PC-3 (cell line): ENCODE data around the gene NHERF2. TPM values are rescaled to one million over a fixed set of nuclear protein-coding genes. Genes with fewer than 3 reads are reported as not detected.
A peak's percentile ranks its signal among the peaks of the same experiment; 100 is the strongest.

ENCODE experiments used
- ATAC-seq: fragments of 200-7000 bp; cut with Tn5 transposase; 2 replicates; pipeline ENCODE4 v1.9.1; 2020; ENCODE audit warnings: mild to moderate bottlenecking, moderate library complexity
- BruUV-seq: library from RNA; stranded (reverse); fragments of 400-500 nt; replicated peaks from 2 replicates; lab custom pipeline; 2021; lab: Mats Ljungman, UMichigan
- CTCF ChIA-PET: fragments of 300-600 bp; sonication (Branson Sonifier 250); formaldehyde crosslinking; loops from one replicate; lab custom pipeline; 2022; ENCODE audit warnings: antibody characterized with exemption; lab: Charles Lee
- POLR2A ChIA-PET: fragments of 300-600 bp; sonication (Branson Sonifier 250); formaldehyde crosslinking; loops from one replicate; lab custom pipeline; 2022; ENCODE audit warnings: antibody characterized with exemption; ENCODE audit not compliant: unreplicated experiment; lab: Charles Lee
- DNase-seq: peaks from one replicate; pipeline ENCODE4 v3.0.0-alpha.2; 2015
- H2AFZ ChIP-seq: fragments of 300-600 bp; sonication (generic); 2 replicates; pipeline ENCODE4 v1.6.0; 2016; ENCODE audit warnings: antibody characterized with exemption, low read length
- H3F3A ChIP-seq: fragments of 300-600 bp; sonication (generic); one replicate; pipeline ENCODE4 v1.6.0; 2017; ENCODE audit warnings: antibody characterized with exemption, low read length, control low read depth, mild to moderate bottlenecking; ENCODE audit not compliant: unreplicated experiment
- H3K27ac ChIP-seq: fragments of 300-600 bp; sonication (generic); 2 replicates; pipeline ENCODE4 v1.5.1; 2016; ENCODE audit warnings: mild to moderate bottlenecking, low read length
- H3K27me3 ChIP-seq: fragments of 300-600 bp; sonication (generic); 2 replicates; pipeline ENCODE4 v1.6.1; 2016; ENCODE audit warnings: low read length, mixed read lengths
- H3K36me3 ChIP-seq: fragments of 300-600 bp; sonication (generic); 2 replicates; pipeline ENCODE4 v1.6.1; 2016; ENCODE audit warnings: low read depth, mixed run types, low read length, mixed read lengths
- H3K4me1 ChIP-seq: fragments of 300-600 bp; sonication (generic); 2 replicates; pipeline ENCODE4 v1.5.1; 2016; ENCODE audit warnings: low read length; ENCODE audit not compliant: insufficient read depth
- H3K4me2 ChIP-seq: fragments of 300-600 bp; sonication (generic); 2 replicates; pipeline ENCODE4 v1.6.0; 2016; ENCODE audit warnings: low read length
- H3K4me3 ChIP-seq: fragments of 300-600 bp; sonication (generic); 2 replicates; pipeline ENCODE4 v1.5.1; 2016; ENCODE audit warnings: mild to moderate bottlenecking, low read length, mixed read lengths
- H3K79me2 ChIP-seq: fragments of 300-600 bp; sonication (generic); 2 replicates; pipeline ENCODE4 v1.6.1; 2017; ENCODE audit warnings: low read length, mixed read lengths
- H3K9ac ChIP-seq: fragments of 300-600 bp; sonication (generic); 2 replicates; pipeline ENCODE4 v1.6.0; 2016; ENCODE audit warnings: mild to moderate bottlenecking, low read length
- H3K9me2 ChIP-seq: fragments of 300-600 bp; sonication (generic); replicated peaks from 2 replicates; pipeline ENCODE4 v1.6.1; 2016; ENCODE audit warnings: mixed run types, low read length, mixed read lengths
- H3K9me3 ChIP-seq: fragments of 300-600 bp; sonication (generic); 2 replicates; pipeline ENCODE4 v1.6.1; 2016; ENCODE audit warnings: low read length, mixed read lengths
- H4K20me1 ChIP-seq: fragments of 300-600 bp; sonication (generic); 2 replicates; pipeline ENCODE4 v1.6.1; 2016; ENCODE audit warnings: low read length, mixed read lengths
- EZH2 ChIP-seq: fragments of 300-600 bp; sonication (generic); IDR thresholded peaks from one replicate; pipeline ENCODE4 v1.6.1; 2017; ENCODE audit warnings: antibody characterized with exemption, mild to moderate bottlenecking, low read length; ENCODE audit not compliant: unreplicated experiment
- EZH2phosphoT487 ChIP-seq: fragments of 300-600 bp; sonication (generic); IDR thresholded peaks from 2 replicates; pipeline ENCODE4 v1.6.1; 2018; ENCODE audit warnings: mild to moderate bottlenecking, antibody characterized with exemption, low read length, borderline replicate concordance
- intact Hi-C: fragments of 100-400 bp; cut with micrococcal nuclease; formaldehyde crosslinking; loops from 2 replicates; pipeline ENCODE4 v1.9.0; 2023
- total RNA-seq: library from RNA; depleted of rRNA; stranded (reverse); fragments of >200 nt; gene quantifications from 2 replicates; pipeline ENCODE4 v1.2.3, GENCODE V29; 2014
- TF ChIP-seq, protein P1 (sequence below): fragments of 300-600 bp; sonication (generic); conservative IDR thresholded peaks from 2 replicates; pipeline ENCODE4 v1.5.1; 2017; ENCODE audit warnings: antibody characterized with exemption, low read depth, mild to moderate bottlenecking, low read length

The NHERF2 gene
- total RNA-seq, 1 experiment from 2014 or later, result 145 TPM

DNA sequence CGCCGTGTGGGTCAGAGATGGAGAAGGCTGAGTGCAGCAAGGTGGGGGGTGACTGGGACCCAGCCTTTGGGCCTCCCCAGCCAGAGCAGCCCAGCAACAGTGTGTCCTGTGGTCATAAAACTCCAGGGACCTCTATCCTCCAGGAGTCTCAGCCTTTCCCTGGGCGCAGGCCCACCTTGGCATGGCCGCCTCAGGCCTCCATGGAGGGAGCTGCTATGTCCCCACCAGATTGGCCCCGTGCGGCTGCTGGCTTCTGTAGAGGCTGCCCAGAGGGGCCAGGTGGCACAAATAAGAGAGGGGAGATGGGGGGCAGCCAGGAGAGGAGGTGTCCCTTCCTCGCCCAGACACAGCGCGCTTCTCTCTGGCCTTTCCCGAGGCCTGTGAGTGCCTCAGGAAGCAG is 39.5 kb upstream of the NHERF2 start:
- no peaks in the 10 kb centered on the region for H3K9me2 ChIP-seq
- no peak overlapping the region for H3K4me2 ChIP-seq
- TF ChIP-seq EZH2phosphoT487, result no peak
- TF ChIP-seq, protein P1, sequence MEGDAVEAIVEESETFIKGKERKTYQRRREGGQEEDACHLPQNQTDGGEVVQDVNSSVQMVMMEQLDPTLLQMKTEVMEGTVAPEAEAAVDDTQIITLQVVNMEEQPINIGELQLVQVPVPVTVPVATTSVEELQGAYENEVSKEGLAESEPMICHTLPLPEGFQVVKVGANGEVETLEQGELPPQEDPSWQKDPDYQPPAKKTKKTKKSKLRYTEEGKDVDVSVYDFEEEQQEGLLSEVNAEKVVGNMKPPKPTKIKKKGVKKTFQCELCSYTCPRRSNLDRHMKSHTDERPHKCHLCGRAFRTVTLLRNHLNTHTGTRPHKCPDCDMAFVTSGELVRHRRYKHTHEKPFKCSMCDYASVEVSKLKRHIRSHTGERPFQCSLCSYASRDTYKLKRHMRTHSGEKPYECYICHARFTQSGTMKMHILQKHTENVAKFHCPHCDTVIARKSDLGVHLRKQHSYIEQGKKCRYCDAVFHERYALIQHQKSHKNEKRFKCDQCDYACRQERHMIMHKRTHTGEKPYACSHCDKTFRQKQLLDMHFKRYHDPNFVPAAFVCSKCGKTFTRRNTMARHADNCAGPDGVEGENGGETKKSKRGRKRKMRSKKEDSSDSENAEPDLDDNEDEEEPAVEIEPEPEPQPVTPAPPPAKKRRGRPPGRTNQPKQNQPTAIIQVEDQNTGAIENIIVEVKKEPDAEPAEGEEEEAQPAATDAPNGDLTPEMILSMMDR, result no peak
- no peak for TF ChIP-seq EZH2
- H3K27me3 ChIP-seq, result no peaks in the 10 kb centered on the region
- H3K36me3 ChIP-seq, result no peaks in the 10 kb centered on the region; the same call in 1 of the 2 replicates
- no peak overlapping the region for H3K9ac ChIP-seq
- ATAC-seq (no peak), DNase-seq (no peak)
- H3F3A ChIP-seq, result peaks cover 3% of the 10 kb centered on the region
- intact Hi-C loops, result no loop called here
- H3K9me3 ChIP-seq, result no peaks in the 10 kb centered on the region
- BruUV-seq, result no TSS peak
- H2AFZ ChIP-seq, result no peak overlapping the region
- ChIA-PET POLR2A (no interaction called here), CTCF (no interaction called here)
- peaks cover 21% of the 10 kb centered on the region for H3K4me1 ChIP-seq
- H3K27ac ChIP-seq, result no peak overlapping the region
- H3K4me3 ChIP-seq, result no peak overlapping the region
- no peaks in the 10 kb centered on the region for H4K20me1 ChIP-seq
- peaks cover 19% of the 10 kb centered on the region for H3K79me2 ChIP-seq

DNA sequence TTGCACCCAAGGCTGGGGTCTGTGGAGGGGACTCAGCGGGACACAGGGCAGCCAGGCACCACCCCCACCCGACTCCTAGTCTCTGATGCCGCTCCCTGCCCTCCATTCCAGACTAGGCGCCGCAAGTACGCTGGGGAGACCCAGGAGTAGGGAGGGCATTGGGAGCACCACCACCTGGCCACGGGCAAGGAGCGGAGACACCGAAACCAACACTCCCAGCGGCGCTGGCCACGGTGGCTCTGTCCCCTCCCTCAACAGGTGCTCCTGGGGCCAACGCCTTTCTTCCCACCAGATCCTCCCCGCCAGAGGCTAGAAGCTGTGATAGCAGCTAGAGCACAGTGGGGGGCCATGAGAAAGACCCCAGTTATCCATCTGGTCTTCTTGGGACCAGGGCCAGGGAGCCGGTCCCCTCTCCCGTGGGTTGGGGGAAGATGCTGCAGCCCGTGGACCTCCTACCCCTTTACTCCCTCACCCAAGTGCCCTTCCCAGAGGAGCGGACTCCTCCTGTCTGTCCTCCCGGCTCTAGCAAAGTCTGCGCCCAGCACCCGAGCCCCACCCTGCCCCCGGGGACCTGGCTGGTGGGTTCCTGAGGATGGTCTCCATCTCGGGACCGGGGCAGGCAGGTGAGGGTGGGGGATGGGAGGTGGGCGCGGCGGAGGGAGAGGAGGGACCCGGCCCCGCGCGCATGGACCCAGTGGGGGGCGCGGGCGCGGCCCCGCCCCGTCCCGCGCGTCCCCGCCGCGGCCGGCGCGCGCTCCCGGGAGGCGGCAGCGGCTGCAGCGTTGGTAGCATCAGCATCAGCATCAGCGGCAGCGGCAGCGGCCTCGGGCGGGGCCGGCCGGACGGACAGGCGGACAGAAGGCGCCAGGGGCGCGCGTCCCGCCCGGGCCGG is 37.2 kb upstream of the NHERF2 start, which contains the start of gene SYNGR3:
SYNGR3 (plus strand) TSS at position 762 of the 892 bp plus-strand sequence. CDS start 133 bp downstream, outside the sequence.
- H3K27ac ChIP-seq, result no peak within 1 kb of the TSS
- no peak within 1 kb of the TSS for H3K9ac ChIP-seq
- H3K9me3 ChIP-seq, result no peaks in the 10 kb centered on the region
- peak within 1 kb of the TSS; percentile 52 for H3K4me3 ChIP-seq
- H3K36me3 ChIP-seq, result no peaks in the 10 kb centered on the region; the same call in 1 of the 2 replicates
- ATAC-seq (peak; percentile 14; the same call in 1 of the 2 replicates), DNase-seq (peak; percentile 39)
- H3K4me1 ChIP-seq, result peaks cover 18% of the 10 kb centered on the region
- no peaks in the 10 kb centered on the region for H4K20me1 ChIP-seq
- H2AFZ ChIP-seq, result peak within 1 kb of the TSS; percentile 20; the same call in 1 of the 2 replicates
- H3K4me2 ChIP-seq, result peak within 1 kb of the TSS; percentile 65
- H3K79me2 ChIP-seq, result peaks cover 16% of the 10 kb centered on the region
- POLR2A ChIA-PET, result no interaction called here
- TF ChIP-seq EZH2phosphoT487 (no peak), EZH2 (no peak)
- TF ChIP-seq, protein P1, result no peak
- no peaks in the 10 kb centered on the region for H3K9me2 ChIP-seq
- no peaks in the 10 kb centered on the region for H3K27me3 ChIP-seq
- intact Hi-C loops, result no loop called here
- no peaks in the 10 kb centered on the region for H3F3A ChIP-seq
- BruUV-seq, result no TSS peak
- CTCF ChIA-PET, result no interaction called here

DNA sequence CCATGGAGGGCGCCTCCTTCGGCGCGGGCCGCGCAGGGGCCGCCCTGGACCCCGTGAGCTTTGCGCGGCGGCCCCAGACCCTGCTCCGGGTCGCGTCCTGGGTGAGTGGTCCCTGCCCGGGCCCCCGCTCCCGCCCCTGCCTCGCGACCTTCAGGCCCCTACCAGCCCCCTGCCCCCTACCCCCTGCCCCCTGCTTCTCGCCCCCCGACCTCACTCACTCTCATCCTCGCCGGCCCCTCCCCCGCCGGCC is 36.7 kb upstream of the NHERF2 start:
- H2AFZ ChIP-seq, result no peak overlapping the region
- DNase-seq, result no peak
- peak overlapping the region; percentile 65; the same call in 1 of the 2 replicates for H3K4me2 ChIP-seq
- ATAC-seq, result no peak
- peaks cover 11% of the 10 kb centered on the region for H3K79me2 ChIP-seq
- ChIA-PET CTCF (interaction anchor here (0.6 kb wide), 1 partner anchor 151 kb away, joined by 3 read pairs; no protein-coding TSS in a partner anchor), POLR2A (no interaction called here)
- H3K9me3 ChIP-seq, result no peaks in the 10 kb centered on the region
- H3K9me2 ChIP-seq, result no peaks in the 10 kb centered on the region
- intact Hi-C loops, result no loop called here
- no peak overlapping the region for H3K9ac ChIP-seq
- no peak overlapping the region for H3K27ac ChIP-seq
- no peaks in the 10 kb centered on the region for H3K27me3 ChIP-seq
- no peaks in the 10 kb centered on the region; the same call in 1 of the 2 replicates for H3K36me3 ChIP-seq
- H3F3A ChIP-seq, result no peaks in the 10 kb centered on the region
- no TSS peak for BruUV-seq
- no peaks in the 10 kb centered on the region for H4K20me1 ChIP-seq
- TF ChIP-seq, protein P1, result no peak
- TF ChIP-seq EZH2phosphoT487 (no peak), EZH2 (no peak)
- peak overlapping the region; percentile 52; the same call in 1 of the 2 replicates for H3K4me3 ChIP-seq
- peaks cover 14% of the 10 kb centered on the region for H3K4me1 ChIP-seq
